H1 (cell line): ENCODE results near the gene SLX4IP. TPM values are rescaled to one million over a fixed set of nuclear protein-coding genes. Genes with fewer than 3 reads are reported as not detected.
A peak's percentile ranks its signal among the peaks of the same experiment; 100 is the strongest.

Experiments
- CTCF ChIA-PET: fragments of 300-600 bp; sonication (Branson Sonifier 250); formaldehyde crosslinking; loops from one replicate; lab custom pipeline; 2021; ENCODE audit not compliant: partially characterized antibody; lab: Charles Lee
- POLR2A ChIA-PET: fragments of 300-600 bp; sonication (Branson Sonifier 250); formaldehyde crosslinking; loops from one replicate; lab custom pipeline; 2021; ENCODE audit warnings: inconsistent platforms; ENCODE audit not compliant: partially characterized antibody; lab: Charles Lee
- DNase-seq, 2 experiments: peaks; one replicate each; pipeline versions ENCODE4 v3.0.0 to v3.0.0-alpha.2; 2010 to 2022; ENCODE audit warnings: low spot score in 2 of 2, low read depth in 1 of 2, mixed read lengths in 1 of 2
- FAIRE-seq: peaks from 2 replicates; lab custom pipeline; 2011; peaks lifted over from hg19 to GRCh38; lab: Jason Lieb, UNC
- H2AFZ ChIP-seq: 2 replicates; pipeline ENCODE4 v1.8.1; 2012; ENCODE audit warnings: low read length, inconsistent platforms
- H2AK5ac ChIP-seq: 2 replicates; pipeline ENCODE4 v1.6.1; 2013; ENCODE audit warnings: low read depth, low read length
- H2BK120ac ChIP-seq: replicated peaks from 2 replicates; pipeline ENCODE3; 2013; ENCODE audit warnings: low read depth, low read length, inconsistent platforms
- H2BK12ac ChIP-seq: 2 replicates; pipeline ENCODE4 v1.6.1; 2013; ENCODE audit warnings: low read depth, low read length
- H2BK15ac ChIP-seq: 2 replicates; pipeline ENCODE4 v1.6.1; 2013; ENCODE audit warnings: low read length
- H2BK20ac ChIP-seq: 2 replicates; pipeline ENCODE4 v1.6.1; 2013; ENCODE audit warnings: low read length
- H2BK5ac ChIP-seq: 2 replicates; pipeline ENCODE4 v1.6.1; 2013; ENCODE audit warnings: low read depth, low read length
- H3K14ac ChIP-seq: 2 replicates; pipeline ENCODE4 v1.6.1; 2013; ENCODE audit warnings: inconsistent platforms; ENCODE audit not compliant: insufficient read length
- H3K18ac ChIP-seq: 2 replicates; pipeline ENCODE4 v1.6.1; 2013; ENCODE audit warnings: low read length; ENCODE audit errors: extremely low read depth
- H3K23ac ChIP-seq: 2 replicates; pipeline ENCODE4 v1.6.1; 2013; ENCODE audit warnings: inconsistent platforms; ENCODE audit not compliant: insufficient read length
- H3K23me2 ChIP-seq: 2 replicates; pipeline ENCODE4 v1.6.1; 2013; ENCODE audit warnings: low read depth, low read length
- H3K27ac ChIP-seq: 2 replicates; pipeline ENCODE4 v1.6.1; 2011; ENCODE audit warnings: low read depth, low read length, inconsistent platforms
- H3K27me3 ChIP-seq, 4 experiments: replicated peaks in 1 of 4; 1 replicate in 1 of 4; 2 replicates in 3 of 4; pipeline versions ENCODE4 v1.6.1 to v1.8.1; 2011 to 2013; ENCODE audit warnings: low read length in 3 of 4, mild to moderate bottlenecking in 3 of 4, inconsistent platforms in 2 of 4, mixed read lengths in 2 of 4, moderate library complexity in 1 of 4; ENCODE audit not compliant: control insufficient read depth in 3 of 4, insufficient read depth in 3 of 4; ENCODE audit errors: extremely low read depth in 1 of 4
- H3K36me3 ChIP-seq, 4 experiments: 2 replicates each; pipeline versions ENCODE4 v1.6.1 to v1.8.1; 2011 to 2013; ENCODE audit warnings: mild to moderate bottlenecking in 4 of 4, low read length in 3 of 4, moderate library complexity in 2 of 4, control low read depth in 1 of 4, inconsistent platforms in 1 of 4; ENCODE audit not compliant: insufficient read depth in 4 of 4, control insufficient read depth in 2 of 4
- H3K4ac ChIP-seq: replicated peaks from 2 replicates; pipeline ENCODE3; 2013; ENCODE audit warnings: low read length, low read depth, mixed read lengths, inconsistent platforms; ENCODE audit not compliant: insufficient read length
- H3K4me1 ChIP-seq, 4 experiments: replicated peaks in 1 of 4; 1 replicate in 1 of 4; 2 replicates in 3 of 4; pipeline versions ENCODE4 v1.6.1 to v1.8.1; 2011 to 2013; ENCODE audit warnings: low read length in 3 of 4, inconsistent platforms in 2 of 4, mixed read lengths in 1 of 4; ENCODE audit not compliant: insufficient read depth in 4 of 4, control insufficient read depth in 3 of 4
- H3K4me2 ChIP-seq, 2 experiments: 2 replicates each; pipeline versions ENCODE4 v1.6.1 to v1.8.1; 2011 to 2013; ENCODE audit warnings: low read depth in 2 of 2, low read length in 2 of 2, control low read depth in 1 of 2, inconsistent platforms in 1 of 2, mild to moderate bottlenecking in 1 of 2; ENCODE audit not compliant: insufficient read depth in 1 of 2
- H3K4me3 ChIP-seq, 4 experiments: fragments of 200-600, 300-600 bp in 1 of 4; sonication (generic), shearing (Covaris generic), sonication (Bioruptor Twin) in 1 of 4; 2 replicates each; pipeline versions ENCODE4 v1.5.1 to v1.8.1; 2011 to 2016; ENCODE audit warnings: low read length in 4 of 4, low read depth in 3 of 4, control low read depth in 2 of 4, inconsistent platforms in 2 of 4, mild to moderate bottlenecking in 2 of 4, mixed read lengths in 1 of 4, moderate library complexity in 1 of 4; ENCODE audit not compliant: insufficient read depth in 2 of 4; ENCODE audit errors: extremely low read depth in 1 of 4
- H3K56ac ChIP-seq: replicated peaks from 2 replicates; pipeline ENCODE3; 2013; ENCODE audit warnings: low read depth, mild to moderate bottlenecking, mixed read lengths, low read length, inconsistent platforms; ENCODE audit not compliant: insufficient read length
- H3K79me1 ChIP-seq: 2 replicates; pipeline ENCODE4 v1.6.1; 2013; ENCODE audit warnings: low read depth, low read length, control low read depth
- H3K79me2 ChIP-seq, 2 experiments: 2 replicates each; pipeline versions ENCODE4 v1.6.1 to v1.8.1; 2012 to 2013; ENCODE audit warnings: low read length in 2 of 2, mild to moderate bottlenecking in 2 of 2, inconsistent platforms in 1 of 2; ENCODE audit not compliant: insufficient read depth in 2 of 2, control insufficient read depth in 1 of 2
- H3K9ac ChIP-seq, 4 experiments: replicated peaks in 1 of 4; 1 replicate in 1 of 4; 2 replicates in 3 of 4; pipeline versions ENCODE4 v1.6.1 to v1.8.1; 2011 to 2013; ENCODE audit warnings: low read depth in 3 of 4, low read length in 3 of 4, control low read depth in 2 of 4, mild to moderate bottlenecking in 2 of 4, moderate library complexity in 2 of 4, inconsistent platforms in 1 of 4; ENCODE audit errors: extremely low read depth in 1 of 4
- H3K9me3 ChIP-seq, 2 experiments: 2 replicates each; pipeline versions ENCODE4 v1.6.1 to v1.8.1; 2012 to 2013; ENCODE audit warnings: mild to moderate bottlenecking in 2 of 2, moderate library complexity in 2 of 2, control low read depth in 1 of 2, inconsistent platforms in 1 of 2, low read depth in 1 of 2, low read length in 1 of 2, mixed read lengths in 1 of 2; ENCODE audit not compliant: insufficient read depth in 2 of 2
- H4K20me1 ChIP-seq, 2 experiments: replicated peaks in 1 of 2; 2 replicates each; pipeline versions ENCODE3 to v1.8.1; 2011 to 2013; ENCODE audit warnings: inconsistent platforms in 2 of 2, low read length in 2 of 2, mild to moderate bottlenecking in 1 of 2; ENCODE audit not compliant: insufficient read depth in 2 of 2, control insufficient read depth in 1 of 2
- H4K5ac ChIP-seq: 2 replicates; pipeline ENCODE4 v1.6.1; 2013; ENCODE audit warnings: low read length, low read depth, mixed read lengths, inconsistent platforms; ENCODE audit not compliant: insufficient read length
- H4K8ac ChIP-seq: 2 replicates; pipeline ENCODE4 v1.8.0; 2013; ENCODE audit warnings: mild to moderate bottlenecking, moderate library complexity, low read length, inconsistent platforms; ENCODE audit not compliant: insufficient read depth; ENCODE audit errors: extremely low read depth
- H4K91ac ChIP-seq: replicated peaks from 2 replicates; pipeline ENCODE3; 2013; ENCODE audit warnings: low read length, mixed read lengths, inconsistent platforms; ENCODE audit not compliant: insufficient read length
- EZH2 ChIP-seq: fragments of 200-600 bp; sonication (generic); IDR thresholded peaks from 2 replicates; pipeline ENCODE4 v1.7.1; 2012; ENCODE audit warnings: low read depth, mild to moderate bottlenecking, moderate library complexity, low read length, inconsistent platforms; ENCODE audit not compliant: severe bottlenecking
- JUN ChIP-seq: IDR thresholded peaks from 2 replicates; pipeline ENCODE4 v1.6.1; 2011; ENCODE audit warnings: low read depth, mild to moderate bottlenecking, improper control_type of control experiment, low read length
- RAD21 ChIP-seq, 2 experiments: IDR thresholded peaks in 1 of 2; conservative IDR thresholded peaks in 1 of 2; 2 replicates each; pipeline ENCODE4 v1.6.1; 2011; ENCODE audit warnings: low read depth in 2 of 2, low read length in 2 of 2, improper control_type of control experiment in 1 of 2, inconsistent platforms in 1 of 2, mild to moderate bottlenecking in 1 of 2, moderate library complexity in 1 of 2
- TBP ChIP-seq: IDR thresholded peaks from 2 replicates; pipeline ENCODE4 v1.6.1; 2011; ENCODE audit warnings: low read depth, low read length, improper control_type of control experiment
- TCF12 ChIP-seq: IDR thresholded peaks from 2 replicates; pipeline ENCODE4 v1.6.1; 2011; ENCODE audit warnings: low read depth, mild to moderate bottlenecking, low read length
- WGBS, 2 experiments: shearing (Covaris generic) in 1 of 2; methylation state at CpG; one replicate each; pipeline versions ENCODE4 v1.1.6 to v1.1.7; 2013 to 2015; ENCODE audit warnings: low lambda C conversion rate in 2 of 2, mixed read lengths in 2 of 2, inconsistent platforms in 1 of 2, low coverage in 1 of 2, missing lambda C conversion rate in 1 of 2; ENCODE audit not compliant: insufficient replicate concordance in 2 of 2, insufficient coverage in 1 of 2, insufficient read length in 1 of 2; ENCODE audit errors: extremely low coverage in 1 of 2, missing lambda C conversion rate in 1 of 2; 5-methylcytosine and 5-hydroxymethylcytosine counted together
- polyA plus RNA-seq, 7 experiments: library from polyadenylated mRNA; depleted of rRNA in 3 of 7; stranded (reverse) in 5 of 7; unstranded in 2 of 7; fragments of >200 nt in 5 of 7; fragments of 200-250 nt in 2 of 7; gene quantifications; 1 replicate in 5 of 7; 2 replicates in 1 of 7; 4 replicates in 1 of 7; pipeline versions ENCODE4 v1.2.1 to v1.2.3, GENCODE V29; 2011 to 2013; ENCODE audit warnings: missing spikeins in 2 of 7, mixed read lengths in 2 of 7
- total RNA-seq: library from RNA; stranded (reverse); fragmentation: NEBNext Ultra II Directional; extraction: Animal tissue kit (Norgen Biotek cat#: 25700); gene quantifications from 2 replicates; pipeline ENCODE4 v1.2.1, GENCODE V29; 2021
- TF ChIP-seq, protein P1 (sequence below): IDR thresholded peaks from 2 replicates; pipeline ENCODE4 v1.6.1; 2012; ENCODE audit warnings: inconsistent platforms
- TF ChIP-seq, protein P2 (sequence below): IDR thresholded peaks from 2 replicates; pipeline ENCODE4 v1.6.1; 2012; ENCODE audit warnings: low read length, inconsistent platforms

The SLX4IP gene
- total and polyA plus RNA-seq, 2 of the 8 experiments (the other 6 are each of a cell fraction or from before 2014, with no cell fraction given) = 2.4 to 8.7 TPM

DNA sequence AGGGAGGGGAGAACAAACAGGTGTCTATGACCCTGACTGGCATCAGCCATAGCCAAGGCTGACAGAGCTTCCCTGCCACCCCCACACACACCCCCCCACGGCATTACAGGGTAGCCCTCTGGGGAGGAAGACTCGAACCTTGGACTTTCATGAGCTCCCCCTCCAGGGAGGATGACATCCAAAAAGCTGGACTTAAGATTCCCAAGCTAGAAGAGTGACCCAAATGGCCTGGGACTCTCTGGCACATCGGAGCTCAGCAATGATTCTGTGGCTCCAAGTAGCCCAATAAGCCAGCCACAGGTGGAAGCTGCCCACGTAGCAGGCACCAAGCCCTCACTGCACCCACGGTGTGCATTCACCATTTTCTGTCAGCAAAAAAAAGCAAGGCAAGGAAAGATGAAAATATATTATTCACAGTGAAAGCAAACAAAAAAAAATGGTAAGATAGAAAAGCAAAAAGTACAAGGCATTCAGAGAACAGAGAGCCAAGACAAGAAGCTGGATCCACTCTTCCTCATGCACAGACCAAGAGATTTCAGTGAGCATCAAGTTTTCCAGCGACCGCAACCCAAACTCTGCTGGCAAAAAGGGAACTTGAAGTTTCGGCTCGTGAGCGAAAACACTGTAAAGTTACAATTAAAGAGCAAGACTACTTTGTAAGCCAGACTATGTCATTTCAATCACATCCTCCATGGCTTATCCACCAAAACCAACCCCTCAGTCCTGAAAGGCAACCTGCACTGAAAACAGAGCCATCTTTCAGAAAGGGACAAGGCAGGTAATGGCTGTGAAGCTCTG is 227.8 kb downstream of the SLX4IP start:
- no peak overlapping the region for H4K8ac ChIP-seq
- CTCF ChIA-PET = interaction anchor here (0.7 to 2.4 kb wide), 5 partner anchors 8 to 1082 kb away, joined by 3 to 10 read pairs (median 4); partner anchors contain the start of gene JAG1
- FAIRE-seq (no peak), DNase-seq (no peak)
- H3K56ac ChIP-seq = no peak overlapping the region
- H3K27me3 ChIP-seq = no peaks in the 10 kb centered on the region
- H3K36me3 ChIP-seq = peaks cover 11 to 61% (median 36%) of the 10 kb centered on the region in 4 experiments; a peak in 7 of 8 replicates
- peaks cover 27% of the 10 kb centered on the region for H3K79me1 ChIP-seq
- H3K4me2 ChIP-seq = peak overlapping the region in 1 of 2 experiments; percentile 72; a peak in 3 of 4 replicates
- no peak overlapping the region for H2BK15ac ChIP-seq
- no peak overlapping the region for H3K4me3 ChIP-seq
- 87% methylated on average over 10 of the region's 10 CpGs; no CpG with 5 or more reads in 1 of the 2 experiments for WGBS, 2 experiments
- no peak overlapping the region for H2BK5ac ChIP-seq
- H3K79me2 ChIP-seq = peaks cover 25 to 94% of the 10 kb centered on the region in 2 experiments
- H3K18ac ChIP-seq = peak overlapping the region; percentile 13
- no peak overlapping the region for H2AFZ ChIP-seq
- POLR2A ChIA-PET = interaction anchor here (0.6 to 2.0 kb wide), 5 partner anchors 9 to 883 kb away, joined by 3 to 8 read pairs (median 3); partner anchors contain the start of gene JAG1
- no peak overlapping the region for H3K14ac ChIP-seq
- no peaks in the 10 kb centered on the region; the same call in 1 of the 2 replicates for H3K23me2 ChIP-seq
- no peaks in the 10 kb centered on the region; a peak in 1 of 4 replicates for H3K9me3 ChIP-seq
- H2BK20ac ChIP-seq = peak overlapping the region; percentile 80; the same call in 1 of the 2 replicates
- H3K4me1 ChIP-seq = peaks cover 23 to 44% (median 39%) of the 10 kb centered on the region in 4 experiments
- H2BK120ac ChIP-seq = peak overlapping the region; percentile 13
- H4K5ac ChIP-seq = no peak overlapping the region
- peak overlapping the region; percentile 84; the same call in 1 of the 2 replicates for H2AK5ac ChIP-seq
- no peak overlapping the region for H3K23ac ChIP-seq
- no peak overlapping the region for H3K27ac ChIP-seq
- H3K4ac ChIP-seq = peak overlapping the region; percentile 55
- no peak overlapping the region for H4K91ac ChIP-seq
- H3K9ac ChIP-seq = 0 out of 7 replicates have a peak overlapping the region, but pooled peaks of 1 of the 4 experiments have one; percentile 10
- peak overlapping the region; percentile 82; the same call in 1 of the 2 replicates for H2BK12ac ChIP-seq
- H4K20me1 ChIP-seq = peaks cover 6 to 30% of the 10 kb centered on the region in 2 experiments
- TF ChIP-seq EZH2 (no peak), TBP (no peak), JUN (no peak), RAD21 (IDR thresholded peaks at IDR 0.05 in 1 of 2, conservative IDR thresholded peaks at IDR 0.05 in 1 of 2; ENCODE audit: low read depth in 2 of 2, low read length in 2 of 2) (no peak), TCF12 (no peak)
- TF ChIP-seq, protein P1, sequence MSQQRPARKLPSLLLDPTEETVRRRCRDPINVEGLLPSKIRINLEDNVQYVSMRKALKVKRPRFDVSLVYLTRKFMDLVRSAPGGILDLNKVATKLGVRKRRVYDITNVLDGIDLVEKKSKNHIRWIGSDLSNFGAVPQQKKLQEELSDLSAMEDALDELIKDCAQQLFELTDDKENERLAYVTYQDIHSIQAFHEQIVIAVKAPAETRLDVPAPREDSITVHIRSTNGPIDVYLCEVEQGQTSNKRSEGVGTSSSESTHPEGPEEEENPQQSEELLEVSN = no peak
- TF ChIP-seq, protein P2, sequence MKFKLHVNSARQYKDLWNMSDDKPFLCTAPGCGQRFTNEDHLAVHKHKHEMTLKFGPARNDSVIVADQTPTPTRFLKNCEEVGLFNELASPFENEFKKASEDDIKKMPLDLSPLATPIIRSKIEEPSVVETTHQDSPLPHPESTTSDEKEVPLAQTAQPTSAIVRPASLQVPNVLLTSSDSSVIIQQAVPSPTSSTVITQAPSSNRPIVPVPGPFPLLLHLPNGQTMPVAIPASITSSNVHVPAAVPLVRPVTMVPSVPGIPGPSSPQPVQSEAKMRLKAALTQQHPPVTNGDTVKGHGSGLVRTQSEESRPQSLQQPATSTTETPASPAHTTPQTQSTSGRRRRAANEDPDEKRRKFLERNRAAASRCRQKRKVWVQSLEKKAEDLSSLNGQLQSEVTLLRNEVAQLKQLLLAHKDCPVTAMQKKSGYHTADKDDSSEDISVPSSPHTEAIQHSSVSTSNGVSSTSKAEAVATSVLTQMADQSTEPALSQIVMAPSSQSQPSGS = no peak
